Adrenal gland (tissue), 5 donors: Measurements from ENCODE around the gene CD8A.

ENCODE experiments used
- POLR2A ChIP-seq, 2 donors: fragments of 450-650 bp; IDR thresholded peaks; one replicate each; pipeline ENCODE4 v1.6.1; 2017; ENCODE audit warnings: antibody characterized with exemption in 2 of 2, mild to moderate bottlenecking in 2 of 2, moderate library complexity in 1 of 2
- TF ChIP-seq, protein P1 (sequence below), 6 experiments: fragments of 450-650 bp in 4 of 6; fragments of 200-600 bp in 2 of 6; sonication (generic) in 1 of 6; IDR thresholded peaks; 1 replicate in 5 of 6; 2 replicates in 1 of 6; pipeline versions ENCODE4 v1.5.1 to v1.8.0; 2016 to 2021; ENCODE audit warnings: antibody characterized with exemption in 6 of 6, mild to moderate bottlenecking in 2 of 6, moderate library complexity in 1 of 6
- donor health status: DM: no; HTN: no; CAD: no.

DNA sequence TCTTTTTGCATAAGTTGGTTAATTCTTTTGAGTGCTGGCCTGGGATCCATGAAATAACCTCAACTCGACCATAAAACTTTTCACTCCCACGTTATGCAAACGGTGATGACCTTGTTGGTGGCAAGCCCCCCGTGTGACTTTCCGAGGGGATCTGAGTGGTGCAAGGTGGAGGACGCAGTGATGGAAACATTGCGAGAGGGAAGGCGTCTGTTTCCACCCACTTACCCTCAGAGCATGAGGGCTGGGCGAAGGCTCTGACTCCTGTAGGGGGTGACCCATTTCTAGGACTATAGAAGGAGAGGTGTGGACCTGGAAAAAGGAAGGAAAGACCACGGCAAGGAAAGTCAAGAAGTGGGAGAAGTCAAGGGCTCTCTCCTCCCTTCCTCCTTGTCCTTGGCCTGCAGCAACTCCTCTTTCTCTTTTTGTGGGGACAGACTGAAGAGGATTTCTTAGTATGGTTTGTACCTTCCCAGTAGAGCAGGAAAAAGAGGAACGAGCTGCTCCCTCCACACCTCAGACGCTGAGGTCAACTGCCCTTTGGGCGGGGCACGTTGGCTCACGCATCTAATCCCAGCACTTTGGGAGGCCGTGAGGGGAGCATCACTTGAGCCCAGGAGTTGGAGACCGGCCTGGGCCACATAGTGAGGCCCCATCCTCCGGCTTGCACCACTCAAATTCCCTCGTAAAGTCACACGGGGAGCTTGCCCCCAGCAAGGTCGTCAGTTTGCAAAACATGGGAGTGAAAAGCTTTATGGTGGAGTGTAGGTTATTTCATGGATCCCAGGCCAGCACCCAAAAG lies 15.5 kb upstream of the CD8A start:
- TF ChIP-seq, protein P1, sequence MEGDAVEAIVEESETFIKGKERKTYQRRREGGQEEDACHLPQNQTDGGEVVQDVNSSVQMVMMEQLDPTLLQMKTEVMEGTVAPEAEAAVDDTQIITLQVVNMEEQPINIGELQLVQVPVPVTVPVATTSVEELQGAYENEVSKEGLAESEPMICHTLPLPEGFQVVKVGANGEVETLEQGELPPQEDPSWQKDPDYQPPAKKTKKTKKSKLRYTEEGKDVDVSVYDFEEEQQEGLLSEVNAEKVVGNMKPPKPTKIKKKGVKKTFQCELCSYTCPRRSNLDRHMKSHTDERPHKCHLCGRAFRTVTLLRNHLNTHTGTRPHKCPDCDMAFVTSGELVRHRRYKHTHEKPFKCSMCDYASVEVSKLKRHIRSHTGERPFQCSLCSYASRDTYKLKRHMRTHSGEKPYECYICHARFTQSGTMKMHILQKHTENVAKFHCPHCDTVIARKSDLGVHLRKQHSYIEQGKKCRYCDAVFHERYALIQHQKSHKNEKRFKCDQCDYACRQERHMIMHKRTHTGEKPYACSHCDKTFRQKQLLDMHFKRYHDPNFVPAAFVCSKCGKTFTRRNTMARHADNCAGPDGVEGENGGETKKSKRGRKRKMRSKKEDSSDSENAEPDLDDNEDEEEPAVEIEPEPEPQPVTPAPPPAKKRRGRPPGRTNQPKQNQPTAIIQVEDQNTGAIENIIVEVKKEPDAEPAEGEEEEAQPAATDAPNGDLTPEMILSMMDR (IDR thresholded peaks at IDR 0.05): no peak
- no peak for TF ChIP-seq POLR2A (IDR thresholded peaks at IDR 0.05)
